Ectodermal cell (in vitro differentiated cells): ENCODE measurements around the gene KLHL36.

ENCODE experiments used
- H3K27ac ChIP-seq: 2 replicates; pipeline ENCODE4 v1.7.0; 2013; ENCODE audit warnings: mild to moderate bottlenecking, low read depth, low read length; ENCODE audit not compliant: insufficient read depth, poor library complexity, severe bottlenecking
- H3K27me3 ChIP-seq: 2 replicates; pipeline ENCODE4 v1.7.0; 2013; ENCODE audit warnings: mild to moderate bottlenecking, low read length; ENCODE audit not compliant: insufficient read depth, control insufficient read depth, poor library complexity, severe bottlenecking
- H3K36me3 ChIP-seq: one replicate; pipeline ENCODE4 v1.7.0; 2013; ENCODE audit warnings: low read length; ENCODE audit not compliant: control insufficient read depth, insufficient read depth
- H3K4me1 ChIP-seq: one replicate; pipeline ENCODE4 v1.7.0; 2013; ENCODE audit warnings: low read length; ENCODE audit not compliant: control insufficient read depth, insufficient read depth
- H3K4me3 ChIP-seq: 2 replicates; pipeline ENCODE4 v1.7.0; 2013; ENCODE audit warnings: low read depth, low read length, control low read depth; ENCODE audit not compliant: insufficient read depth
- H3K9me3 ChIP-seq: 2 replicates; pipeline ENCODE4 v1.7.0; 2013; ENCODE audit warnings: mild to moderate bottlenecking, low read length, moderate library complexity; ENCODE audit not compliant: control insufficient read depth
- WGBS, 2 experiments: methylation state at CpG; one replicate each; pipeline ENCODE4 v1.1.7; 2013; ENCODE audit warnings: missing lambda C conversion rate in 2 of 2; 5-methylcytosine and 5-hydroxymethylcytosine counted together

Gene KLHL36

GRCh38 chr16:84656649-84657048 is 8.3 kb downstream of the KLHL36 start:
- Histone ChIP-seq H3K9me3 (no peaks in the 10 kb centered on the region), H3K4me1 (no peaks in the 10 kb centered on the region), H3K27me3 (no peaks in the 10 kb centered on the region), H3K36me3 (peaks cover 9% of the 10 kb centered on the region), H3K4me3 (no peak overlapping the region), H3K27ac (no peak overlapping the region)
- WGBS, 2 experiments, result 95 to 96% methylated on average over 22 of the region's 22 CpGs

GRCh38 chr16:84657229-84657837 is 9.0 kb downstream of the KLHL36 start:
- Histone ChIP-seq H3K27me3 (no peaks in the 10 kb centered on the region), H3K4me3 (no peak overlapping the region), H3K27ac (no peak overlapping the region), H3K4me1 (no peaks in the 10 kb centered on the region), H3K36me3 (peaks cover 9% of the 10 kb centered on the region), H3K9me3 (no peaks in the 10 kb centered on the region)
- WGBS, 2 experiments, result 96% methylated on average over 50 of the region's 50 CpGs

GRCh38 chr16:84658690-84659089 is 10.4 kb downstream of the KLHL36 start:
- Histone ChIP-seq H3K27me3 (no peaks in the 10 kb centered on the region), H3K9me3 (no peaks in the 10 kb centered on the region), H3K36me3 (peaks cover 9% of the 10 kb centered on the region), H3K4me3 (no peak overlapping the region), H3K27ac (no peak overlapping the region), H3K4me1 (no peaks in the 10 kb centered on the region)
- 88 to 89% methylated on average over 11 of the region's 11 CpGs for WGBS, 2 experiments

- Histone ChIP-seq H3K27ac (no peak overlapping the region), H3K4me1 (no peaks in the 10 kb centered on the region), H3K27me3 (no peaks in the 10 kb centered on the region), H3K36me3 (peaks cover 9% of the 10 kb centered on the region), H3K9me3 (no peaks in the 10 kb centered on the region), H3K4me3 (no peak overlapping the region)
- 94% methylated on average over 27 of the region's 27 CpGs for WGBS, 2 experiments
These were observed 11.5 kb downstream of the KLHL36 start for GRCh38 chr16:84659656-84660300.

GRCh38 chr16:84660973-84661372 is 12.7 kb downstream of the KLHL36 start:
- Histone ChIP-seq H3K27ac (no peak overlapping the region), H3K36me3 (peaks cover 9% of the 10 kb centered on the region), H3K4me1 (no peaks in the 10 kb centered on the region), H3K27me3 (no peaks in the 10 kb centered on the region), H3K9me3 (no peaks in the 10 kb centered on the region), H3K4me3 (no peak overlapping the region)
- WGBS, 2 experiments, result 86% methylated on average over 7 of the region's 7 CpGs

GRCh38 chr16:84661418-84662060 is 13.2 kb downstream of the KLHL36 start:
- Histone ChIP-seq H3K27ac (no peak overlapping the region), H3K27me3 (no peaks in the 10 kb centered on the region), H3K36me3 (peaks cover 9% of the 10 kb centered on the region), H3K4me1 (no peaks in the 10 kb centered on the region), H3K9me3 (no peaks in the 10 kb centered on the region), H3K4me3 (no peak overlapping the region)
- 96 to 97% methylated on average over 51 of the region's 51 CpGs for WGBS, 2 experiments

GRCh38 chr16:84662471-84662870 is 14.2 kb downstream of the KLHL36 start:
- Histone ChIP-seq H3K4me1 (no peaks in the 10 kb centered on the region), H3K36me3 (peaks cover 9% of the 10 kb centered on the region), H3K4me3 (no peak overlapping the region), H3K9me3 (no peaks in the 10 kb centered on the region), H3K27me3 (no peaks in the 10 kb centered on the region), H3K27ac (no peak overlapping the region)
- WGBS, 2 experiments, result 96 to 97% methylated on average over 9 of the region's 9 CpGs

GRCh38 chr16:84663433-84664101 is 15.3 kb downstream of the KLHL36 start:
- Histone ChIP-seq H3K4me1 (peaks cover 2% of the 10 kb centered on the region), H3K27ac (no peak overlapping the region), H3K4me3 (no peak overlapping the region), H3K36me3 (peaks cover 1% of the 10 kb centered on the region), H3K27me3 (no peaks in the 10 kb centered on the region), H3K9me3 (no peaks in the 10 kb centered on the region)
- 81 to 83% methylated on average over 8 to 9 of the region's 9 CpGs for WGBS, 2 experiments

- H3K27ac ChIP-seq, result no peak overlapping the region
- H3K9me3 ChIP-seq, result no peaks in the 10 kb centered on the region
- H3K4me1 ChIP-seq, result peaks cover 2% of the 10 kb centered on the region
- no peak overlapping the region for H3K4me3 ChIP-seq
- H3K27me3 ChIP-seq, result no peaks in the 10 kb centered on the region
- H3K36me3 ChIP-seq, result no peaks in the 10 kb centered on the region
- 74 to 82% methylated on average over 2 of the region's 2 CpGs for WGBS, 2 experiments
These were observed 17.0 kb downstream of the KLHL36 start for GRCh38 chr16:84665359-84665758.

GRCh38 chr16:84665843-84666242 is 17.5 kb downstream of the KLHL36 start:
- no peak overlapping the region for H3K27ac ChIP-seq
- WGBS, 2 experiments, result 92 to 96% methylated on average over 7 of the region's 7 CpGs
- H3K27me3 ChIP-seq, result no peaks in the 10 kb centered on the region
- no peak overlapping the region for H3K4me3 ChIP-seq
- H3K36me3 ChIP-seq, result no peaks in the 10 kb centered on the region
- peaks cover 2% of the 10 kb centered on the region for H3K4me1 ChIP-seq
- H3K9me3 ChIP-seq, result no peaks in the 10 kb centered on the region
